RPMI7951 (cell line): ENCODE data around the gene IER3. TPM values are rescaled to one million over a fixed set of nuclear protein-coding genes. Genes with fewer than 3 reads are reported as not detected.
A peak's percentile ranks its signal among the peaks of the same experiment; 100 is the strongest.
"Not testable (repeated sequence)": the region's sequence is repeated elsewhere in the genome, so short reads cannot be mapped to it uniquely, and the experiment has no call there.

Source experiments
- DNase-seq: peaks from one replicate; pipeline ENCODE4 v3.0.0-alpha.2; 2012; ENCODE audit warnings: low read depth
- total RNA-seq: library from RNA; depleted of rRNA; stranded (reverse); fragments of >200 nt; shearing (Covaris generic); gene quantifications from 2 replicates; pipeline ENCODE4 v1.2.3, GENCODE V29; 2014

The IER3 gene
- total RNA-seq, 1 experiment from 2014 or later, result 377 TPM

DNA sequence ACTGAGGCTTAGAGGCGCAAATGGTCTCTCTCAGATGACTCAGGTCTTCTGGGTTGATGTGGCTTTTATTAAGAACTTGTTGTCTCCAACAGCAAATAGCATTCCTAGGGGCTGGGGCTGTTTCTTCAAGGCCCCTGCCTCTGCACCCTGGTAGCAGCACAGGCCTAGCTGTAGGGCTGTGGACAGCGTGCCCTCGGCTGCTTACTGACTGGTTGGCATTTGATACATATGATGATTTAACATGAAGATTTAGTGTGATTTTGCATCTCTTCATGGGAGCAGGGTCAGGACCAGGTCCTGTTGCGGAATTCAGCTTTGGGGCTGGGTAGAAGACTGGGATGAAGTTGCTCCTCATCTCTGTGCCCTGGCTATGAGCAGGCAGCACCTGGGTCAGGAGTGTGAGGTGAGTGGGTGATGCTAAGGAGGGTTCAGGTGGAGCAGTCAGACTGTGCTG lies 24.3 kb upstream of the IER3 start:
- DNase-seq, result peak; percentile 38

DNA sequence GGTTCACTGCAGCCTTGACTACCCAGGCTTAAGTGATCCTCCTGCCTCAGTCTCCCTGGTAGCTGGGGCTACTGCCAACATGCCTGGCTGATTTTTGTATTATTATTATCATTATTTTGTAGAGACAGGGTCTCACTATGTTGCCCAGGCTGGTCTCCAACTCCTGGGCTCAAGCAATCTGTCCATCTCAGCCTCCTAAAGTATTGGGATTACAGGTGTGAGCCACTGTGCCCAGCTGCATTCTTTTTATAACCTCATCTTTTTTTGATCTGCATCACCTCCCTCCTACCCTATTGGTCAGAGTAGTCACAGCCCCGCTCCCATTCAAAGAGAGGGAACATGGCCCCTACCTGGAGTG lies 23.6 kb upstream of the IER3 start:
- no peak for DNase-seq

DNA sequence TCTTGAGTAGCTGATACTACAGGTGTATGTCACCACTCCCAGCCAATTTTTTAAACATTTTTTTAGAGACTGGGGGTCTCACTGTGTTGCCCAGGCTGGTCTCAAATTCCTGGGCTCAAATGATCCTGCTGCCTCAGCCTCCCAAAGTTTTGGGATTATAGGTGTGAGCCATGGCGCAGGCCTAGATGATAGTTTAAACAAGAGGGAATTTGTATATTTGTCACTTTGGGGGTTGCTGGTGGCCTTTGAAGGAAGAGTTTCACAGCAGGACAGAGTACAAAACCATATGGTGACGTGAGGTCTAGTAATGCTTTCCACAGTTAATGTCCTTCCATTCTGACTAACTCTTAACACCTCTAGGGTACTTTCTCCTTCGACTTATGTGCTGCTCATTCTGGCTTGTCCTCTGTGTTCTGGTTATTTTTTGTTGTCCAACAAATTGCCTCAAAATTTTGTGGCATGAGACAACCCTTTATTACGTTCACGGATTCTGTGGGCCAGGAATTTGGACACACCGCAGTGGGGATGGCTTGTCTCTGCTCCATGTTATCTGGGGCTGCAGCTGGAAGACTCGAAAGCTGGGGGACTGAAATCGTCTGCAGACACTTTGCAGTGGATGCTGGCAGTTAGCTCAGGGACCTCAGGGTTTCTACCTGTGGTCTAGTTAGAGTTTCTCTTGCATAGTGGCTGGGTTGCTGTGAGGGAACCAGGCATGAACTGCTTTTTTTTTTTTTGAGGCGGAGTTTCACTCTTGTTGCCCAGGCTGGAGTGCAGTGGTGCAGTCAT lies 23.0 kb upstream of the IER3 start:
- DNase-seq, result peak; percentile 62

DNA sequence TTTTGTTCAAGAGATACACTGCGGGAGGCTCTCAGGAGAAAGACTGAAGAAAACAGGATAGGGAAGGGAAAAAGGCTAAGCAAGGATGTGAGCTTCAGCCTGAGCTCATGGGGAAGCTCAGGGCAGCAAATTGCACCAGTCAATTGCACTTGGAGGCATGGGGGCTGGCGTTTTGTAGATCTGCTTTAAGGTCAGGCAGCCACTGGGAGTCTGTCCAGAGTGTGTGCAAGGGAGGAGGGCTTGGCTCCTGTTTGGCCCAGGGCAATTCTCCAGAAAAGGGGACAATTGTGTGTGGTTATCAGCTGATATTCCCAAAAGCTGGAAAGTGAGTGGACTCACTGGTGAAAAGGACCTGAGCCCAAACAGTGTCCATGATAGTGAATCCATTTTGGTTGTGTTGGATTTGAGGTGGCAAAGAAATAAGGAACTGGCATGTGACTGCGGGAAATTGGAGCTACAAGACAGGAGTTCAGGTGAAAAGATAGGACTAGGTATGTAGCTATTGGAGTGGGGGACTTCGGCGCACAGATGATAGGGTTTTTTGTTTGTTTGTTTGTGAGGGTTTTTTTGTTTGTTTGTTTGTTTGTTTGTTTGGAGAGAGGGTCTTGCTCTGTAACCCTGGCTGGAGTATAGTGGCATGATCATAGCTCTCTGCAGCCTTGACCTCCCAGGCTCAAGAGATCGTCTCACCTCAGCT lies 22.3 kb upstream of the IER3 start:
- peak; percentile 63 for DNase-seq

DNA sequence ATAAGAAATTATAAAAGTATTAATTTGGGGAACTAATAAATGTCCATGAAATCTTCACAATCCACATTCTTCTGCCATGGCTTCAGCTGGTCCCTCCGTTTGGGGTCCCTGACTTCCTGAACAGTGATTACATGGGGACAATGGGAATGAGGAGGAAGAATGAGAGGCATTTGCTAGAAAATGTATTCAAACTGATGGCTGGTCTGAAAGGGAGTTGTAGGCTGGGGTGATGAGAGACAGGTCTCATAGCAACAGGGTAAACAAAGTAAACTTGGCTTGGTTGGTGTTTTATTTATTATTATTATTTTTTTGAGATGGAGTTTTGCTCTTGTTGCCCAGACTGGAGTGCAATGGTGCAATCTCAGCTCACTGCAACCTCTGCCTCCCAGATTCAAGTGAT lies 21.1 kb upstream of the IER3 start:
- DNase-seq, result not testable (repeated sequence)

DNA sequence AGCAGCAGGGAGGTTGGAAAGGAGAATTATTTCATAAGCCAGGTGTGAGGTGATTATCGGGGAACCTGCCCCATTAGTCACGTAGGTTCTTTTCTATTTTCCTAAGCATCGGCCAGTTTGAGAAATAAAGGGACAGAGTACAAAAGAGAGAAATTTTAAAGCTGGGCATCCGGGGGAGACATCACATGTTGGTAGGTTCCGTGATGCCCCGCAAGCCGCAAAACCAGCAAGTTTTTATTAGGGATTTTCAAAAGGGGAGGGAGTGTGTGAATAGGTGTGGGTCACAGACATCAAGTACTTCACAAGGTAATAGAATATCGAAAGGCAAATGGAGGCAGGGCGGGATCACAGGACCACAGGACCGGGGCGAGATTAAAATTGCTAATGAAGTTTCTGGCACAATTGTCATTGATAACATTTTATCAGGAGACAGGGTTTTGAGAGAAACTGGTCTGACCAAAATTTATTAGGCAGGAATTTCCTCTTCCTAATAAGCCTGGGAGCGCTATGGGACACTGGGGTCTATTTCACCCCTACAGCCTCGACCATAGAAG lies 20.2 kb upstream of the IER3 start:
- DNase-seq, result not testable (repeated sequence)

DNA sequence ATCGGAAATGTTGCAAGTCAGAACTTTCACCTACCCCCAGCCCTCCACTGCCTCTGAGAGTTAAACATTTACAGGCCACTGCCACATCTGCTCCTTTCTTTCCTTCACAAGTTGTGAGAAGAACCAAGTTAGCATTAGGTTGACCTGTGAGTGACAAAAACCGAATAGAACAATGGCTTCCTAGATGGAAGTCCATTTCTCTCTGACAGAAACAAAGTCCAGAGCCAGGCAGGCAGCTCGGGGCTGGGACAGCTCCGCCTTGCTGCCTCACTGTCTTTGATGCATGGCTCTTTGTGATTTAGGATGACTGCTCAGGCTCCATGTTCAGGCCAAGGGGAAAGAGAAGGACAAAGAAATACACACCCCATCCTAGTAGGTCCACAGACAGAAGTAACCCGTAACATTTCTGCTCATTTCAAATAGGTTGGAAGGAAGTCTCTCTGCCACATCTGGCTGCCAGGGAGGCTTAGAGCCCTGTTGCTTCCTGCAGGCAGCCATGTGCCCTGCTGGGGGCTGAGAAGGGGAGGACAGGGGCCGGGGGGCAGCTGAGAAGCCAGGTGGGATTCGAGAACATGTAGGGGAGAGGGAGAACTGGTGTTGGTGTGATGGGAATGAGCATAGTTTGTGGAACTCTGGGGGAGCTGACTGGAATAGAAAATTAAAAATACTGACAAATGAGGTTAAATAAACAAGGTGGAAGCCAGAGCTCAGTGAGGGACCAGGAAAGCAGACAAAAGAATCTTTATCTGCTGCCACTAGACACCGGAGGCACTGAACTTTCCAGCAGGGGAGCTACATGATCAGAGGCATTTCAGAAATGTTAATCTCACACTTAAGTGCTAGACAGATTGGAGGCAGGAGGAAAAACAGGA lies 19.5 kb upstream of the IER3 start:
- peak; percentile 76 for DNase-seq

DNA sequence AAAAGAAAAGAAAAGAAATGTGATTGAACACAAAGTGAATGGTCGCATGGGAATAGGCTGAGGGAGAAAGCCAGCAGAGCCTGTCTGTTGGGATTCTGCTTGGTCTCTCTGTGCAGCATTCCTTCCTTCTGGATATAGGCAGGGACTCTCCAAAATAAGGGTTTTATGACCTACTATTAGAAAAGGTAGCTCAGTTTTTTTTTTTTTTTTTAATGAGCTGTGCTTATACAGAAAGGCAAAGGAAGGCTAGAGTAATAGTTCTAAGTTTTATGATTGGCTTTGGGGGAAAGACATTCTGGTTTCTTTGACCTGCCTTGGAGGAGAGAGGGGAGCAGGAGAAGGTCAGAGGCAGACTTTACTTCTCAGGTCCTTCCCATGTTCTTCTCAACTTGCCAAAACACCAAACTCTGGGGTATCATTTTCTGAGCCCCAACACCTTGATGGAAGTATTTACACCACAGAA lies 18.8 kb upstream of the IER3 start:
- DNase-seq, result no peak

DNA sequence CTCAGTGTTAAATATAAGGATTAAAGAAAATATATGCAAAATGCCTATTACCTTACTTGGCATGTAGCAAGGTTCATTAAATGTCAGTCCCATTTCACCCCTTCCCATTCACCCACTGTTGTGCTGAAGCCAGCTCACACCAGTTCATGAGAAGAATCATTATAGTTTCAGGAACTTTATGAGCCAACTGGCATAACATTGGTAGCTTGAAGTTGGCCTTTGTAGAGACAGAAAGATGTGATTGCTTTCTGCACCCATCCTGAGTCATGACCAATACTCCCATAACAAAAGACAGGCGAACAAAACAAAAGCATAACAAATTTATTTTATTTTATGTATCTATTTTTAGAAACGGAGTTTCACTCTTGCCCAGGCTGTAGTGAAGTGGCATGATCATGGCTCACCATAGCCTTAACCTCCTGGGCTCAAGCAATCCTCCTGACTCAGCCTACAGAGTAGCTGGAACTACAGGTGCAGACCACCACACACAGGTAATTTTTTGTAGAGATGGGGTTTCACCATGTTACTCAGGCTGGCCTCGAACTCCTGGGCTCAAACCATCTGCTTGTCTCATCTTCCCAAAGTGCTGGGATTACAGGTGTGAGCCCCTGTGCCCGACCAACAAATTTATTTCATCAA lies 17.6 kb upstream of the IER3 start:
- DNase-seq, result no peak

DNA sequence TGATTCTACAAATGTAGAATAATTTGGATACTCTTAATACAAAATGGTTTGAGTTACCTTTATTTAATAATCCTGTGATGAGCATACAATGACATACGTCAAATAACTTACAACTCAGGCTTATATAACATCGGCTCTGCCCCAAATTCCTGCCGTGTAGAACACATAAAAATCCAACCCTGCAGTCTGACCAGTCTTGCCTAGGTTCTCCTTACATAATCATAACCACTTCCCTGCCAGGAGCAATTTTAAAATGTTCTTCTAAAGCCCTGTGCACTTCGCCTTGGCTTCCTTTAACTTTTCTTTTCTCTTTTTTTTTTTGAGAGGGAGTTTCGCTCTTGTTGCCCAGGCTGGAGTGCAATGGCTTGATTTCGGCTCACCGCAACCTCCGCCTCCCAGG lies 16.2 kb upstream of the IER3 start:
- no peak for DNase-seq

DNA sequence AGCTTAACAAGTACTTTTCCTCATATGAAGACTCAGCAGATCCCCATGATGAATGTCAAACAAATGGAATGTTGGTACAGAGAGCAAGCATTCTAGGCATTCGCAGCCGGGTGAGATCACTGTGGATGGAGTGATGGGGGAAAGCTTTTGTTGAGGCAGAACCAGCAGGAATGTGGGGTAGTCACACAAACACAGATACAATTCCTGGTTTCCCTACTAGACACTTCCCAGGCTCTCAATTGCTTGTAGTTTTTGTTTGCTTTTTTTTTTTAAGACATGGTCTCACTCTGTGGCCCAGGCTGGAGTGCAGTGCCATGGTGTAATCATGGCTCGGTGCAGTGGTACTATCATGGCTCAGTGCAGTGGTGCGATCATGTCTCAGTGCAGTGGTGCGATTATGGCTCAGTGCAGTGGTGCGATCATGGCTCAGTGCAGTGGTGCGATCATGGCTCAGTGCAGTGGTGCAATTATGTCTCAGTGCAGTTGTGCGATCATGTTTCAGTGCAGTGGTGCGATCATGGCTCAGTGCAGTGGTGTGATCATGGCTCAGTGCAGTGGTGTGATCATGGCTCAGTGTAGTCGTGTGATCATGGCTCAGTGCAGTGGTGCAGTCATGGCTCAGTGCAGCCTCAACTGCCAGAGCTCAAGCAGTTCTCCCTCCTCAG lies 15.4 kb upstream of the IER3 start:
- peak; percentile 85 for DNase-seq

DNA sequence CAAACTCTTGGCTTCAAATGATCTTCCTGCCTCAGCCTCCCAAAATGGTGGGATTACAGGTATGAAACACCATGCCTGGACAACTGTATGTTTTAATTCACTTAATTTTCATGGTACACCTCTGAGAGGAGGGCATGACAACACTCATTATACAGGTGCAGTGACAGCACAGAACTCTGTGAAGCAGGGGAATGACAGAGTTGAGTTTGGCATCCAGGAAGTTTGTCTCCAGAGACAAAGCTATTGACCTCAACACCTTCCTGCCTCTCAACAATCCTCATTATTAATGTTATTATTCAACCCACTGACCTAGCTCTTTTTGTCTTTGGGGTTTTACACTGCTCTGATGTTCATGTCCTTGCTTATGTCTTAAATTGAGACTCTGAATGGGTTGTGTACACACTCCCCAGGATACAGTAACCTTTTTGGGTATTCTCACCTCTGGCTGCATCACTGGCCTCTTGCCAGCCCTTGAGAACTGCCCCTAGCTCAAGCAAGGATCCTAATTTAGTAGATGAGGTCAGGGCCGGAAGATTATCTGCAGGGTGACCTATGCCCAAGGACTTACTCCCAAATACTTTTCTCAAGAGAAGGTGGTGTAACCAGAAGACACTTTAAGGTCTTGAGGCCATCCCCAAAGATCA lies 13.0 kb upstream of the IER3 start:
- no peak for DNase-seq

DNA sequence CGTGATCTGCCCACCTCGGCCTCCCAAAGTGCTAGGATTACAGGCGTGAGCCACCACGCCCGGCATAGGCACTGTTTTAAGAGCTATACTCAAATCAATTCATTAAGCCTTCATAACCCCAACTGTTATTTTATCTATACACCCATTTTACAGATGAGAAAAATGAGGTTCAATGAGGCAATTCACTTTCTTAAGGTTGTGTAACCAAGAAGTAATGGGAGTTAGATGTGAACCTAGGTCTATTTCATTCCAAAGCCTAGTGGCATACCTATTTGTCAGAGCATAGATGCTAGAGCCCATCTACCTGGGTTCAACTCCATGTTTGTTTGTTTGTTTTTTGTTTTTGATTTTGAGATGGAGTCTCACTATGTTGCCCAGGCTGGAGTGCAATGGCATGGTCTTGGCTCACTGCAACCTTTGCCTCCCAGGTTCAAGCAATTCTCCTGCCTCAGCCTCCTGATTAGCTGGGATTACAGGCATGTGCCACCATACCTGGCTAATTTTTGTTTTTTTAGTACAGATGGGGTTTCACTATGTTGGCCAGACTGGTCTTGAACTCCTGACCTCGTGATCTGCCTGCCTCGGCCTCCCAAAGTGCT lies 12.2 kb upstream of the IER3 start:
- not testable (repeated sequence) for DNase-seq

DNA sequence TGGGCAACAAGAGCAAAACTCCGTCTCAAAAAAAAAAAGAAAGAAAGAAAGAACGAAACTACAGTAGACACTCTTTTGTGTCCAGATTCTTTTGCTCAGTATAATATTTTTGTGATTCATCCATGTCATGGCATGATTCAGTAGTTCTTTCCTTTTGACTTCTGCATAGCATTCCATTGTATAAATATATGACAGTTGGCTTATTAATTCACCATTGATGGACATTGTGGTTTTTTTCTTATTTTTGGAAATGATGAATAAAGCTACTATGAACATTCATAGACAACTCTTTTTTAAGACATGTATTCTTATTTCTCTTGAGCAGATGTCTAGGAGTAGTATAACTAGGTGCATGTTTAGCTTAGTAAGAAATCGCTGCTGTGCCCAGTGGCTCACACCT lies 10.3 kb upstream of the IER3 start:
- peak; percentile 45 for DNase-seq

DNA sequence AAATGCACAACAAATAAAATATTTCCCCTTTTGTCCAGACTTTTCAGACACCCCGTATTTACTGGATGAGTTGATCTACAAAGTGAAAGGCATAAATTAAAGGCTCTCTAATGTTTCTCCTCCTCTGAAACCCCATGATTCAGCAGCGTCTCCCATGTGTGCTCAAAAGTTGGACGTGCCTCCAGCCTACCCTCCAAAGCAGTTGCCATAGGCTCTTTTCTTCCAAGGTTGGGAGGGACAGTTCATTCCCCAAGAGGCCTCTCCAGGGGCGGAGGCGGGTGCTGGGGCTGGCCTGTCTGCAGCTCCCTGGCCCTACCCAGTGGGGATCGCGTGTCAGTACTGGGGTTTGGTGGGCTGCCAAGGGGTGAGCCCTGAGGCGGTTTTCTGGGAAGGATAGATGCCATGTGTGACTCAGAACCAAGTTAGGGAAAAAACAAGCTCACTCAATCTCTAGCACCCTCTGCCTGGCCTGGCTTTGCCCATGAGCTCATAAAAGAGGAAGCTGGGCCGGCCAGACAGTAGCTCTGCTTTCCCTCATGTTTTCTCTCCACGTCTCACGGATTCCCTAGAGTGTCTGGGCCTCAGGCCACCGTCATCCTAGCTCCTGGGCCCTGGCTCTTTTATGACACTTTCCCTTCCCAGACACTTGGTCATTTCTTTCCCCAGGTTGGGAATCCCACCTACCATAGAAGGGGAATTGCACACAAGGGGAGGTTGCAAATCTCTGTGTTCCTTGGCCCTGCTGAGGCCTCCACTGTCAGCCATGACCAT lies 8.0 kb upstream of the IER3 start:
- peak; percentile 100 for DNase-seq

DNA sequence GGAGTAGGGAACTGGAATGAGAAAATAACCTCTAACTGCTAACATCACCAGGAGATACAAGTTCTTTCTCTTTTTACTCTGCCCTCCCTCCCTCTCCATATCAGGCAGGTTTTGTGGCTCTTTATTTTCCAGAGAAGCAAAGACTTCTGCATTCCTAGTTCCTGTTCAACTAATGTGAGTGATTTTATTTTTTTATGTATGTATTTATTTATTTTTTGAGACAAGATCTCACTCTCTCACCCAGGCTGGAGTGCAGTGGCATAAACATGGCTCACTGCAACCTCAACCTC lies 6.0 kb upstream of the IER3 start:
- no peak for DNase-seq

DNA sequence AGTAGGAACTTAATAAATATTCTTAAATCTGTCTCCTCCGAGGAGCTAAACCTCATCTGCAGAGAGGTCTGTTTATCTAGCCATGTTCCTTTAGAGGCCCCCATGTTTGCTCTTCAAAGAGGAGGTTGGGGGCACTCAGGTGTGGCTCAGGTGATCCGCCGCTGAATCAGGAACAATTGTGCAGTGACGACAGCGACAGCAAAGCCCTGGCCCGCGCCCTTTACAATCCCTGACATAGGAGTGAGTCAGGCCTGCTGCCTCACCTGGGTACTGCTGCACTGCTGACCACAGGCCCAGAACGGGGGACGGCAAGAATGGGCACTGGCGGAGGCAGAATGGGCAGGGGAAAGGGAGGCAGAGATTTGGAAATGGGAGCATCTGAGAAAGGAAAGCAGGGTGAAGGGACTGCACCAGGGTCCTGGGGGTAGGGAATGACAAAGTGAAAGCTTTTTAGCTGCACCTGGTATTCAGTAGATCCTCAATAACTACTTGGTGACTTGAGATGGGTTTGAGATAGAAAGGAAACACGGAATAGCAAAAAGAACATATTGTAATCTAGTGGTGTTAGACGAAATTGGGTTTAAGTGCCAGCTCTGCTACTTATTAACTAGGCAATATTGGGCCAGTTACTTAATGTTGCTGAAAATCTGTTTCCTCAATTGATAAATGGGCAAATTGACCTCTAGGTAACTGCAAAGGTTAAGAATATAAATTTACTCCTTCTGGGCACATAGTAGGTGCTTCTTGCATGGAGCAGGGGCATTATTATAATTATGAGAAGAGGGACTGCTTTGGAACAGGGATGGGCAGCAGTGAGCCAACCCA lies 5.4 kb upstream of the IER3 start:
- DNase-seq, result peak; percentile 55

DNA sequence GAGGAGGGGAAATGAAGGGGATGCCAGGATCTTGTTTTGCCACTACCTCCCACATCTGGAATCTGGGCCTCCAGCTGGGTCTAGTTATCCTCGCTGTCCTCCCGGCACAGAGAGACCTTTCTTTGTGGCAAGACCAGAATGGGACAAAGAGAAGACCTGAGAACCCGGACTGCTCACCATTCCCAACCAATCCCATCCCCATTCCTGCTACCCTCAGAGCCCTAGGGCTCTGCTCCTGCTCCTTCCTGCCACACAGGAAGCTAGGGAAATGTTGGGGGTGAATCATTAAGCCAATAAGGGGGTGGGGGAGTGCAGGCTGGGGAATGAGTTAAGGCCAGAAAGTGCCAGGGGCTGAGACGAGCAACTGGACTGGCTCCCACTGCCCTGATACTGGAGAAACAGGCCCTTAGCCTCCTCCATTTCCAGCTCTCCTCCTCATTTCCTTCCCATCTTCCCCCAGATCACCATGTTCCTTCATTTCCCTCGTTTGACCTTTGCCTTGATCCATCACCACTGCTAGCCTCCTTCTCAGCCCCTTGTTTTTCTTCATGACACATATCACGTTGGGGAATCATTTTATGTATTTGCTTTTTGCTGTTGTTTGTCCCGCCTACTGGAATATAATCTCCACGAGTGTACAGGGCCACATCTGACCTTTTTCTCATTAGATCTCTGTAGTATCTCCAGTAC lies 4.6 kb upstream of the IER3 start:
- DNase-seq, result peak; percentile 100
